Effector memory CD4-positive, alpha-beta T cell (primary cell): ENCODE data around the gene CFAP43.

Experiments used
- DNase-seq, 3 donors: peaks; one replicate each; pipeline ENCODE4 v3.0.0-alpha.2; 2020
- H3K27ac ChIP-seq: 2 replicates; pipeline ENCODE4 v1.7.0; 2013; ENCODE audit warnings: mild to moderate bottlenecking, low read length, moderate library complexity; ENCODE audit not compliant: insufficient read depth, poor library complexity, severe bottlenecking
- H3K27me3 ChIP-seq: replicated peaks from 2 replicates; pipeline ENCODE4 v1.7.0; 2013; ENCODE audit warnings: mild to moderate bottlenecking, low read length; ENCODE audit not compliant: insufficient read depth, control insufficient read depth, poor library complexity, severe bottlenecking
- H3K36me3 ChIP-seq: 2 replicates; pipeline ENCODE4 v1.7.0; 2013; ENCODE audit warnings: mild to moderate bottlenecking, low read length, moderate library complexity; ENCODE audit not compliant: control insufficient read depth, insufficient read depth
- H3K4me1 ChIP-seq: 2 replicates; pipeline ENCODE4 v1.7.0; 2013; ENCODE audit warnings: low read length, mild to moderate bottlenecking; ENCODE audit not compliant: control insufficient read depth, insufficient read depth, poor library complexity, severe bottlenecking
- H3K4me3 ChIP-seq: 2 replicates; pipeline ENCODE4 v1.7.0; 2013; ENCODE audit warnings: low read length, low read depth, mild to moderate bottlenecking; ENCODE audit not compliant: insufficient read depth, poor library complexity, severe bottlenecking
- H3K9me3 ChIP-seq: 2 replicates; pipeline ENCODE4 v1.7.0; 2013; ENCODE audit warnings: mild to moderate bottlenecking, low read length, moderate library complexity; ENCODE audit not compliant: control insufficient read depth

The CFAP43 gene

DNA sequence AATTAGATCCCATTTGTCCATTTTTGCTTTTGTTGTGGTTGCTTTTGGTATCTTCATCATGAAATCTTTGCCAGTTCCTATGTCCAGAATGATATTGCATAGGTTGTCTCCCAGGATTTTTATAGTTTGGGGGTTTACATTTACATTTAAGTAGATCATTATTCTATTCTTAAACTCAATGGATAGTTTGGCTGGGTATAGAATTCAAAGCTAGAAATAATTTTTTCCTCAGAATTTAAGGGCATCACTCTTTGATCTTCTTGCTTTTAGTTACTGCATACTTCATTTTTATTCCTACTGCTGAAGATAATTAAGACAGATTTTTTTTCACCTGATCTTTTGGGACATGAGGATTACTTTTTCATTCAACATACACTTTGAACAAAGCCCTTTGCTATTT, 80.4 kb downstream of the CFAP43 start:
- Histone ChIP-seq H3K9me3 (peaks cover 10% of the 10 kb centered on the region), H3K4me1 (no peaks in the 10 kb centered on the region), H3K36me3 (no peaks in the 10 kb centered on the region), H3K4me3 (no peak overlapping the region), H3K27me3 (no peaks in the 10 kb centered on the region), H3K27ac (no peak overlapping the region)
- DNase-seq: no peak

DNA sequence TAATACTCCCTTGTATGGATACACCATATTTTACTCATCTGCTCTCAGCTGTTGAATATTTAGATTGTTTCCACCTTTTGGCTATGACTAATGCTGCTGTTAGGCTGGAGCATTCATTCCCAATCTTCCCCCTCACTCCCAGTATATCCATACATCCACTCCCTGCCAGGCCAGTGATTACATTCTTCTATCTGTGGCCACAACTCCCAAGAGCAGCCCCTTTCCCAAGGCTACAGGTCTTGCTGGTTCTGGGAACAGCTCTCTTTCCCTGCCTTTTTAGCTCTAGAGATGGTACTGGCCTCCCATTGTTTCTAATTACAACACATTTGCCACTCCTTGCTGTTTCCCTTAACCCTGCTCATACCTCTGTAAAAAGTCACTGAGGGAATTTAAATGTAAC, 82.0 kb downstream of the CFAP43 start:
- H3K36me3 ChIP-seq: no peaks in the 10 kb centered on the region
- no peaks in the 10 kb centered on the region for H3K27me3 ChIP-seq
- H3K9me3 ChIP-seq: peaks cover 10% of the 10 kb centered on the region
- no peaks in the 10 kb centered on the region for H3K4me1 ChIP-seq
- no peak overlapping the region for H3K4me3 ChIP-seq
- no peak for DNase-seq
- H3K27ac ChIP-seq: no peak overlapping the region

- DNase-seq: no peak
- Histone ChIP-seq H3K36me3 (no peaks in the 10 kb centered on the region), H3K4me1 (no peaks in the 10 kb centered on the region), H3K4me3 (no peak overlapping the region), H3K9me3 (peaks cover 2% of the 10 kb centered on the region), H3K27me3 (no peaks in the 10 kb centered on the region), H3K27ac (no peak overlapping the region)
These were observed 85.3 kb downstream of the CFAP43 start for GRCh38 chr10:104146882-104147281.

DNA sequence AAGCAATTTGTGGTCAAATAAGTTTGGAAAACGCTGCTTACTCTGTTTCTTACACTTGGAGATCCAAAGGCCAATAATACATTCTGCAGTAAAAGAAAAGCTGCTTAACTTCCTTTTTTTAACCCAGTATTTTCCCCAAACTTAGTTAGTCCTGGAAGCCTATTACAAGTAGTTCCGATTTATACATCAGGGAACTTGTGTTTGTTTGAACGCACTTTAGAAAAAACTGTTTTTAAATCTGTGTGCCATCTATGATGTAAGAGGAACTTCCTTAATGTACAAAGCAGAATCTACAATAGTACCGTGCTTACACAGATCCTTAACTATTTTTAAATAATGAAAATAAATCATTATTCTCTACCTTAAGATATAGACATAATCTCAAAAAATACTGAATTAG, 87.2 kb downstream of the CFAP43 start:
- no peaks in the 10 kb centered on the region for H3K4me1 ChIP-seq
- H3K27ac ChIP-seq: no peak overlapping the region
- no peaks in the 10 kb centered on the region for H3K9me3 ChIP-seq
- DNase-seq: no peak
- H3K27me3 ChIP-seq: no peaks in the 10 kb centered on the region
- H3K4me3 ChIP-seq: no peak overlapping the region
- no peaks in the 10 kb centered on the region for H3K36me3 ChIP-seq

GRCh38 chr10:104143829-104144228, 88.3 kb downstream of the CFAP43 start:
- no peak for DNase-seq
- Histone ChIP-seq H3K27ac (no peak overlapping the region), H3K27me3 (no peaks in the 10 kb centered on the region), H3K36me3 (no peaks in the 10 kb centered on the region), H3K9me3 (no peaks in the 10 kb centered on the region), H3K4me3 (no peak overlapping the region), H3K4me1 (no peaks in the 10 kb centered on the region)

GRCh38 chr10:104142081-104142480, 90.1 kb downstream of the CFAP43 start:
- H3K36me3 ChIP-seq: no peaks in the 10 kb centered on the region
- H3K27ac ChIP-seq: no peak overlapping the region
- DNase-seq: no peak
- H3K4me1 ChIP-seq: no peaks in the 10 kb centered on the region
- H3K9me3 ChIP-seq: no peaks in the 10 kb centered on the region
- no peak overlapping the region for H3K4me3 ChIP-seq
- H3K27me3 ChIP-seq: no peaks in the 10 kb centered on the region

DNA sequence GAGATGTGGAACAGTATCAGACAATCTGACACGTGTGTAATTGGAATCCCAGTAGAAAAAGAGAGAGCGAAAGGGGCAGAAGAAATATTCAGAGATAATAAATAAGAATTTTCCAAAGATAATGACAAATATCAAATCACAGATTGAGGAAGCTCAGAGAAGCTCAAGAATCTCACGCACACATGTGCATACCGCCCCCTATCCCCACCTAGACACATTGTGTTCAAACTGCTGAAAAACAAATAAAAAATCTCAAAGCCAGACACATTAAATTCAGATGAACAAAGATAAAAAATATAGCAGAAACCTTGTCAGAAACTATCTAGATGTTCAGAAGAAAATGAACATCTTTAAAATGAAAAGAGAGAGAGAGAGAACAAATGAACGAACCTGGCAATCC, 92.9 kb downstream of the CFAP43 start:
- Histone ChIP-seq H3K4me1 (no peaks in the 10 kb centered on the region), H3K27ac (no peak overlapping the region), H3K27me3 (no peaks in the 10 kb centered on the region), H3K9me3 (no peaks in the 10 kb centered on the region), H3K4me3 (no peak overlapping the region), H3K36me3 (no peaks in the 10 kb centered on the region)
- no peak for DNase-seq

DNA sequence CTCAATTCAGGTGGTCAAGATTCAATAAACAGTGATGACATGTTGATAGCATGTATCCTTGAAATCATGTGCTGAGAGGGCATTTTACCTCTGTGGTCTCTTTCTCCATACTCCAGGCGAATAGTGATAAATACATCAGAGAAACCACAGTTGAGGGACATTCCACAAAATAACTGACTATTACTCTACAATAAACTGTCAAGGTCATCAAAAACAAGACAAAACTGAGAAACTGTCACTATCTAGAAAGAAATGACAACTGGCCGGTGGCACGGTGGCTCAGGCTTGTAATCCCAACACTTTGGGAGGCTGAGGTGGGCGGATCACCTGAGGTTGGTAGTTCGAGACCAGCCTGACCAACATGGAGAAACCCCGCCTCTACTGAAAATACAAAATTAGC, 94.0 kb downstream of the CFAP43 start:
- Histone ChIP-seq H3K9me3 (no peaks in the 10 kb centered on the region), H3K4me1 (no peaks in the 10 kb centered on the region), H3K27me3 (no peaks in the 10 kb centered on the region), H3K36me3 (no peaks in the 10 kb centered on the region), H3K27ac (no peak overlapping the region), H3K4me3 (no peak overlapping the region)
- no peak for DNase-seq

GRCh38 chr10:104130041-104130440, 102.1 kb downstream of the CFAP43 start:
- no peaks in the 10 kb centered on the region for H3K9me3 ChIP-seq
- H3K4me1 ChIP-seq: no peaks in the 10 kb centered on the region
- H3K4me3 ChIP-seq: no peak overlapping the region
- H3K36me3 ChIP-seq: no peaks in the 10 kb centered on the region
- H3K27ac ChIP-seq: no peak overlapping the region
- H3K27me3 ChIP-seq: no peaks in the 10 kb centered on the region
- no peak for DNase-seq

GRCh38 chr10:104128214-104128613, 104.0 kb downstream of the CFAP43 start:
- H3K36me3 ChIP-seq: no peaks in the 10 kb centered on the region
- no peak overlapping the region for H3K27ac ChIP-seq
- H3K27me3 ChIP-seq: no peaks in the 10 kb centered on the region
- H3K9me3 ChIP-seq: no peaks in the 10 kb centered on the region
- no peaks in the 10 kb centered on the region for H3K4me1 ChIP-seq
- no peak overlapping the region for H3K4me3 ChIP-seq
- DNase-seq: no peak

GRCh38 chr10:104127411-104127810, 104.8 kb downstream of the CFAP43 start:
- Histone ChIP-seq H3K9me3 (no peaks in the 10 kb centered on the region), H3K4me1 (peaks cover 5% of the 10 kb centered on the region), H3K27ac (no peak overlapping the region), H3K4me3 (no peak overlapping the region), H3K36me3 (no peaks in the 10 kb centered on the region), H3K27me3 (no peaks in the 10 kb centered on the region)
- no peak for DNase-seq
